Cardiac muscle cell (in vitro differentiated cells and primary cell): ENCODE measurements around the gene TSPAN13. TPM values are rescaled to one million over a fixed set of nuclear protein-coding genes. Genes with fewer than 3 reads are reported as not detected.
A peak's percentile ranks its signal among the peaks of the same experiment; 100 is the strongest.

Experiments used
- DNase-seq, 2 donors: peaks; one replicate each; pipeline versions ENCODE4 v3.0.0 to v3.0.0-alpha.2; 2010 to 2017; ENCODE audit warnings: low read depth in 1 of 2, low spot score in 1 of 2
- H3K27ac ChIP-seq: fragments of 200-600 bp; sonication (generic); 2 replicates; pipeline ENCODE4 v1.5.1; 2016
- H3K27me3 ChIP-seq: fragments of 200-600 bp; sonication (generic); 2 replicates; pipeline ENCODE4 v1.6.0; 2016; ENCODE audit warnings: control low read depth
- H3K36me3 ChIP-seq: fragments of 200-600 bp; sonication (generic); 2 replicates; pipeline ENCODE4 v1.5.1; 2016; ENCODE audit warnings: control low read depth
- H3K4me1 ChIP-seq: fragments of 200-600 bp; sonication (generic); 2 replicates; pipeline ENCODE4 v1.8.1; 2017; ENCODE audit warnings: low read depth, mild to moderate bottlenecking, mixed run types
- H3K4me3 ChIP-seq: fragments of 200-600 bp; sonication (generic); 2 replicates; pipeline ENCODE4 v1.5.1; 2016; ENCODE audit warnings: mild to moderate bottlenecking
- H3K9me3 ChIP-seq: fragments of 200-600 bp; sonication (generic); 2 replicates; pipeline ENCODE4 v1.5.1; 2017; ENCODE audit warnings: low read depth, mild to moderate bottlenecking, control low read depth
- polyA plus RNA-seq: library from polyadenylated mRNA; unstranded; fragments of >200 nt; fragmentation: Nextera tagmentation; extraction: Ambion mirVana; gene quantifications from 2 replicates; pipeline ENCODE4 v1.2.1, GENCODE V29; 2016
- total RNA-seq: library from RNA; depleted of rRNA; stranded (reverse); fragments of >200 nt; gene quantifications from 2 replicates; pipeline ENCODE4 v1.2.3, GENCODE V29; 2016
- TF ChIP-seq, protein P1 (sequence below): IDR thresholded peaks from 2 replicates; pipeline ENCODE4 v1.5.1; 2012; ENCODE audit warnings: low read depth, mild to moderate bottlenecking, low read length

The TSPAN13 gene
- total RNA-seq, result 34.2 and 63.6 TPM in 2 replicates
- 103 and 152 TPM in 2 replicates for polyA plus RNA-seq

DNA sequence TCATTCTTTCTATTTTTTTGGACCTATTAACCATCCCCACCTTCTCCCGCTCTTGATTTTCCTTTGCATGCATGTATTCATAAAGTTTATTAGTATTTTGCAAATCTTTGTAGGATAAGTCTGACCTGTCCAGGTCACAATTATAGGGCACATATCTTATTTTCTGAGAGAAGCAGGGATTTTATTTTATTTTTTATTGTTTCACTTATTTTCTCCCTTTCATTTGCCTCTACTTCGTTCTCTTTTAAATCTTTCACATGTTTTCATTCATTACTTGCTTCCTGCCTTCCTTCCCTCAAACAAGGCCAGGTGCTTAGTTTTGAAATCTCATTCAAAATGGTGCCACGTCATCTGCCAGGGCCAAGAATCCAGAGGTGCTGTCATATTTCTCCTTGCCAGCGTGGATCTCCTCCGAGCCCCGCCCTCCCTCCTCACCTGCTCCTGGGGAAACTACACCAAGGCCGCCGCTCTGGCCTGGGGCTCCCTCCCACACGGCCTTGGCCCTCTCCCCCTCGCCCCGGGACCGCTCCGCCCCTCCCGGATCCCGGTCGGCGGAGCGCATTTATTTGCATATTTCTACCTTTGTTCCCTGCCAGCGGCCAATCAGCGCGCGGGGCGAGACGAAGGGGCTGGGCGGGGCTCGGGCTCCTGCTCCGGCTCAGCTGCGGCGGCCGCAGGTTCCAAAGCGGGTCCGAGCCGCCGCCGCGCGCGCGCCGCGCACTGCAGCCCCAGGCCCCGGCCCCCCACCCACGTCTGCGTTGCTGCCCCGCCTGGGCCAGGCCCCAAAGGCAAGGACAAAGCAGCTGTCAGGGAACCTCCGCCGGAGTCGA, at the start of gene TSPAN13:
TSPAN13 (plus strand) TSS at position 654 of the 830 bp plus-strand sequence. CDS start 213 bp downstream, outside the sequence.
- Histone ChIP-seq H3K27ac (peak within 1 kb of the TSS; percentile 72), H3K4me1 (peaks cover 18% of the 10 kb centered on the region)
- TF ChIP-seq, protein P1, sequence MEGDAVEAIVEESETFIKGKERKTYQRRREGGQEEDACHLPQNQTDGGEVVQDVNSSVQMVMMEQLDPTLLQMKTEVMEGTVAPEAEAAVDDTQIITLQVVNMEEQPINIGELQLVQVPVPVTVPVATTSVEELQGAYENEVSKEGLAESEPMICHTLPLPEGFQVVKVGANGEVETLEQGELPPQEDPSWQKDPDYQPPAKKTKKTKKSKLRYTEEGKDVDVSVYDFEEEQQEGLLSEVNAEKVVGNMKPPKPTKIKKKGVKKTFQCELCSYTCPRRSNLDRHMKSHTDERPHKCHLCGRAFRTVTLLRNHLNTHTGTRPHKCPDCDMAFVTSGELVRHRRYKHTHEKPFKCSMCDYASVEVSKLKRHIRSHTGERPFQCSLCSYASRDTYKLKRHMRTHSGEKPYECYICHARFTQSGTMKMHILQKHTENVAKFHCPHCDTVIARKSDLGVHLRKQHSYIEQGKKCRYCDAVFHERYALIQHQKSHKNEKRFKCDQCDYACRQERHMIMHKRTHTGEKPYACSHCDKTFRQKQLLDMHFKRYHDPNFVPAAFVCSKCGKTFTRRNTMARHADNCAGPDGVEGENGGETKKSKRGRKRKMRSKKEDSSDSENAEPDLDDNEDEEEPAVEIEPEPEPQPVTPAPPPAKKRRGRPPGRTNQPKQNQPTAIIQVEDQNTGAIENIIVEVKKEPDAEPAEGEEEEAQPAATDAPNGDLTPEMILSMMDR, result no peak

DNA sequence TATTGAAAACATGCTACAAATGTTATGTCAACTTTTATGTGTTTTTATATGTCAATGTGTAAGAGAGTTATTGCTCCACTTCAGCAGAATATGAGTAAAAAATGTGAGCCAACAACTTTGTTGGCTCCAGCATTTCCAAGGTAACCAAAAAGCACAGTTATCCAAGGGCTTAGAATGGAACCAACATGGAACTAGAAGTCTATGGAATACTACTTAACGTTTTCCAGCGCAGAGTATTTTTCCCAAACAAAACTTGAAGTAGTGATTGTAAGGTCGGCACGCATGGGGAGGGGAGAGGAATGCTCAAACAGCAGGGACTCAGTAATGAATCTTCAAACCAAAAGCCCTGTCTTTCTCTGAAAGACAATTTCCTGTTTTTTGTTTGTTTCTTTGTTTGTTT, 45.0 kb upstream of the TSPAN13 start:
- Histone ChIP-seq H3K4me1 (no peaks in the 10 kb centered on the region), H3K27ac (peak overlapping the region; percentile 50), H3K27me3 (no peaks in the 10 kb centered on the region), H3K9me3 (no peaks in the 10 kb centered on the region), H3K4me3 (no peak overlapping the region), H3K36me3 (peaks cover 38% of the 10 kb centered on the region)
- peak in 1 of 2 donors; percentile 20 for DNase-seq
- TF ChIP-seq, protein P1, result no peak

More for the DNA sequence above, at the start of gene TSPAN13:
- H3K4me3 ChIP-seq, result peak within 1 kb of the TSS; percentile 92
- no peaks in the 10 kb centered on the region for H3K27me3 ChIP-seq
- DNase-seq, result peak; percentile 71 to 95
- H3K36me3 ChIP-seq, result no peaks in the 10 kb centered on the region
- no peaks in the 10 kb centered on the region for H3K9me3 ChIP-seq

DNA sequence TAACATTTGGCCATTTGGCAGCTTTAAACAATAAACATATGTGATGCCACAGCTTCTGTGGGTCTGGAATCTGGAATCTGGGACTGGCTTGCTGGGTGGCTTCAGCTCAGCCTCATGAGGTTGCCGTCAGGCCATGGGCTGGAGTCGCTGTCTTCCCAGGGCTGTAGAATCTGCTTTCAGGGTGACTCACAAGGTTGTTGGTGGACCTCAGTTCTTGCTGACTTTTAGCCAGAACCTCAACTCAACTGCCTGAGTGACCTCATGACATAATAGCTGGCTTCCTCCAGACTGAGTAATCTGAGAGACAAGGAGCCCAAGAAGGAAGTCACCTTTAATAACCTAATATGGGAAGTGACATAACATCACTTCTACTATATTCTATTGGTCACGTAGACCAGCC, 44.6 kb upstream of the TSPAN13 start:
- H3K9me3 ChIP-seq, result no peaks in the 10 kb centered on the region
- H3K27ac ChIP-seq, result peak overlapping the region; percentile 50
- peaks cover 34% of the 10 kb centered on the region for H3K36me3 ChIP-seq
- no peak overlapping the region for H3K4me3 ChIP-seq
- H3K27me3 ChIP-seq, result no peaks in the 10 kb centered on the region
- TF ChIP-seq, protein P1, result no peak
- no peaks in the 10 kb centered on the region for H3K4me1 ChIP-seq
- DNase-seq, result peak in 1 of 2 donors; percentile 78

DNA sequence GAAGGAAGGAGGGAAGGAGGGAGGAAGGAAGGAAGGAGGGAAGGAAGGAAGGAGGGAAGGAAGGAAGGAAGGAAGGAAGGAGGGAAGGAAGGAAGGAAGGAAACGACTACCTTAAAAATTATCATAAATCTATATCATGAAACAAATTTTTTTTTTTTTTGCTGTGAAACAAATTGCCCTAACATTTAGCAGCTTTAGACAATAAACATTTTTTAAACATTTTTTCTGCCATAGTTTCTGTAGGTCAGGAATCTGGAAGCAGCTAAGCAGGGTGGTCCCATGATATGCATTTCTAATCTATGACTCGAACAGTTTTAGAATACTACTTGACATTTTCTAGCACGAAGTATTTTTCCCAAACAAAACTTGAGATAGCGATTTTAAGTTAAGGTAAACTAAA, 42.9 kb upstream of the TSPAN13 start:
- H3K27me3 ChIP-seq, result no peaks in the 10 kb centered on the region
- H3K4me1 ChIP-seq, result no peaks in the 10 kb centered on the region
- no peak for DNase-seq
- H3K4me3 ChIP-seq, result no peak overlapping the region
- H3K9me3 ChIP-seq, result no peaks in the 10 kb centered on the region
- H3K27ac ChIP-seq, result no peak overlapping the region
- H3K36me3 ChIP-seq, result peaks cover 20% of the 10 kb centered on the region
- TF ChIP-seq, protein P1, result no peak

DNA sequence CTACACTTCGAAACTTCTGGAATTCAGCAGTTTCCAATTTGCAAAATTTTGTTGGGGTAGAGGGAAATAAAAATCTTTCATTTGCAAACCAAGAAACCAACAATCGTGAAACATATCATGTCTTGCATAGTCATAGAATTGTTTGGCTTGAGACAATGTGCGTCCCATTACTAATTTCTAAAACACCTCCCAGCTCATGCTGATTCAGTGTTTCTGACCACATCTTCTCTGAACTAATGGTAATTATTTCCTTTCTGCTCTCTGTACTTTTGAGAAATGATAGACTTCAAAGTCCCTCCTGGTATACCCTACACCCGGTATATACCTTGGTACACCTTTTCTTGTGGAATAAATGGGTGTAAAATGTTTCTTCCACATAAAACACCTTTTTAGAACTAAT, 41.8 kb upstream of the TSPAN13 start:
- no peak overlapping the region for H3K27ac ChIP-seq

More for the DNA sequence above, 41.8 kb upstream of the TSPAN13 start:
- no peak overlapping the region for H3K4me3 ChIP-seq
- H3K27me3 ChIP-seq, result no peaks in the 10 kb centered on the region
- H3K36me3 ChIP-seq, result peaks cover 12% of the 10 kb centered on the region
- H3K9me3 ChIP-seq, result no peaks in the 10 kb centered on the region
- no peaks in the 10 kb centered on the region for H3K4me1 ChIP-seq
- peak in 1 of 2 donors; percentile 15 for DNase-seq
- TF ChIP-seq, protein P1, result no peak
